SK-N-SH (cell line): ENCODE results near the gene MGAT5B. TPM values are rescaled to one million over a fixed set of nuclear protein-coding genes. Genes with fewer than 3 reads are reported as not detected.

ENCODE experiments used
- CTCF ChIA-PET: fragments of 300-600, 350-600 bp; formaldehyde crosslinking; extraction: SDS; loops from one replicate; lab custom pipeline; 2021; lab: Yijun Ruan, JAX
- POLR2A ChIA-PET: fragments of 350-600 bp; sonication (Branson Sonifier 250); formaldehyde crosslinking; extraction: SDS; loops from one replicate; lab custom pipeline; 2020; ENCODE audit warnings: antibody characterized with exemption, inconsistent platforms; lab: Yijun Ruan, JAX
- DNase-seq: peaks from one replicate; pipeline ENCODE4 v3.0.0; 2012
- H2AFZ ChIP-seq: fragments of 200-600 bp; sonication (generic); 2 replicates; pipeline ENCODE4 v1.8.1; 2016; ENCODE audit warnings: antibody characterized with exemption, mild to moderate bottlenecking, low read depth
- H3F3A ChIP-seq: fragments of 200-600 bp; sonication (generic); replicated peaks from 2 replicates; pipeline ENCODE3; 2016; ENCODE audit warnings: antibody characterized with exemption, mild to moderate bottlenecking; ENCODE audit not compliant: insufficient read depth
- H3K27ac ChIP-seq, 2 experiments: fragments of 200-500 bp in 1 of 2; fragments of 200-600 bp in 1 of 2; sonication (Bioruptor generic) in 1 of 2; sonication (generic), shearing (Covaris generic) in 1 of 2; 2 replicates each; pipeline versions ENCODE4 v1.5.1 to v1.6.1; 2014 to 2016; ENCODE audit warnings: low read depth in 2 of 2, inconsistent platforms in 1 of 2, low read length in 1 of 2, mild to moderate bottlenecking in 1 of 2, mixed read lengths in 1 of 2
- H3K27me3 ChIP-seq: fragments of 200-600 bp; sonication (generic), shearing (Covaris generic); 2 replicates; pipeline ENCODE4 v1.6.1; 2016; ENCODE audit warnings: mixed run types; ENCODE audit not compliant: insufficient read depth
- H3K36me3 ChIP-seq, 2 experiments: fragments of 200-500 bp in 1 of 2; fragments of 200-600 bp in 1 of 2; sonication (Bioruptor generic) in 1 of 2; sonication (generic) in 1 of 2; replicated peaks in 1 of 2; 2 replicates each; pipeline versions ENCODE3 to v1.5.1; 2014 to 2016; ENCODE audit warnings: low read length in 1 of 2, mild to moderate bottlenecking in 1 of 2; ENCODE audit not compliant: insufficient read depth in 2 of 2, control insufficient read depth in 1 of 2
- H3K4me1 ChIP-seq, 2 experiments: fragments of 200-500 bp in 1 of 2; fragments of 200-600 bp in 1 of 2; sonication (Bioruptor generic) in 1 of 2; sonication (generic), shearing (Covaris generic) in 1 of 2; 2 replicates each; pipeline versions ENCODE4 v1.5.1 to v1.6.1; 2014 to 2016; ENCODE audit warnings: low read depth in 1 of 2, low read length in 1 of 2, mixed run types in 1 of 2; ENCODE audit not compliant: insufficient read depth in 2 of 2, control insufficient read depth in 1 of 2
- H3K4me2 ChIP-seq: fragments of 200-600 bp; sonication (generic), shearing (Covaris generic); 2 replicates; pipeline ENCODE4 v1.6.1; 2017; ENCODE audit warnings: mixed run types
- H3K4me3 ChIP-seq, 2 experiments: fragments of 200-500 bp in 1 of 2; fragments of 200-600 bp in 1 of 2; sonication (Bioruptor generic) in 1 of 2; sonication (generic), shearing (Covaris generic) in 1 of 2; 2 replicates each; pipeline versions ENCODE4 v1.5.1 to v1.8.1; 2014 to 2016; ENCODE audit warnings: low read depth in 2 of 2, inconsistent platforms in 1 of 2, low read length in 1 of 2, mild to moderate bottlenecking in 1 of 2, mixed read lengths in 1 of 2, moderate library complexity in 1 of 2
- H3K79me2 ChIP-seq: fragments of 200-600 bp; sonication (generic); 2 replicates; pipeline ENCODE4 v1.8.1; 2017; ENCODE audit warnings: mild to moderate bottlenecking; ENCODE audit not compliant: insufficient read depth
- H3K9ac ChIP-seq: fragments of 200-600 bp; sonication (generic); 2 replicates; pipeline ENCODE4 v1.6.1; 2017; ENCODE audit warnings: mixed run types
- H3K9me2 ChIP-seq: fragments of 200-600 bp; sonication (generic); 2 replicates; pipeline ENCODE4 v1.6.1; 2017; ENCODE audit warnings: mixed run types
- H3K9me3 ChIP-seq: fragments of 200-600 bp; sonication (generic); 2 replicates; pipeline ENCODE4 v1.6.1; 2017; ENCODE audit warnings: mixed run types, mild to moderate bottlenecking, moderate library complexity
- H4K20me1 ChIP-seq: fragments of 200-600 bp; sonication (generic); 2 replicates; pipeline ENCODE4 v1.6.1; 2017; ENCODE audit warnings: mild to moderate bottlenecking, mixed run types; ENCODE audit not compliant: insufficient read depth
- CHD2 ChIP-seq: fragments of 150-350 bp; IDR thresholded peaks from 2 replicates; pipeline ENCODE4 v1.6.1; 2018; ENCODE audit warnings: low read length; ENCODE audit not compliant: partially characterized antibody
- CTCF ChIP-seq: fragments of 200-600 bp; sonication (generic); IDR thresholded peaks from 2 replicates; pipeline ENCODE4 v1.6.1; 2017; ENCODE audit warnings: antibody characterized with exemption, mild to moderate bottlenecking, moderate library complexity
- GATA2 ChIP-seq: sonication (generic); formaldehyde crosslinking; IDR thresholded peaks from 2 replicates; pipeline ENCODE4 v1.5.0; 2020; ENCODE audit warnings: mild to moderate bottlenecking, missing genetic modification reagents
- POLR2AphosphoS5 ChIP-seq: IDR thresholded peaks from 2 replicates; pipeline ENCODE4 v1.6.1; 2012; ENCODE audit warnings: low read depth, low read length
- RAD21 ChIP-seq: IDR thresholded peaks from 2 replicates; pipeline ENCODE4 v1.6.1; 2012; ENCODE audit warnings: mild to moderate bottlenecking, low read length
- SMC3 ChIP-seq: IDR thresholded peaks from 2 replicates; pipeline ENCODE4 v1.6.1; 2012; ENCODE audit warnings: low read depth, low read length, improper control_type of control experiment
- TCF12 ChIP-seq: IDR thresholded peaks from 2 replicates; pipeline ENCODE4 v1.4.0; 2012
- ZBTB33 ChIP-seq: IDR thresholded peaks from 2 replicates; pipeline ENCODE4 v1.4.0; 2012; ENCODE audit warnings: low read depth, borderline replicate concordance
- WGBS: methylation state at CpG from one replicate; pipeline ENCODE4 v1.1.6; 2017; ENCODE audit warnings: low lambda C conversion rate; 5-methylcytosine and 5-hydroxymethylcytosine counted together
- polyA plus RNA-seq, 3 experiments: library from polyadenylated mRNA; depleted of rRNA; stranded (reverse); fragments of >200 nt; gene quantifications; 2 replicates each; pipeline ENCODE4 v1.2.3, GENCODE V29; 2012

Gene MGAT5B
- polyA plus RNA-seq, 1 of the 3 experiments (the other 2 are of a cell fraction), result 13.8 TPM

- Histone ChIP-seq H3K9ac (no peak overlapping the region), H3K4me2 (no peak overlapping the region), H2AFZ (no peak overlapping the region), H3K79me2 (no peaks in the 10 kb centered on the region), H3F3A (no peaks in the 10 kb centered on the region), H3K27ac (no peak overlapping the region), H3K36me3 (peaks cover 0 to 5% of the 10 kb centered on the region in 2 experiments), H3K4me1 (no peaks in the 10 kb centered on the region)
- WGBS, result 90% methylated on average over 13 of the region's 13 CpGs
- DNase-seq, result peak; percentile 72
- CTCF ChIA-PET, result interaction anchor here (0.6 to 2.7 kb wide), 8 partner anchors 70 to 982 kb away, joined by 3 to 20 read pairs (median 6); partner anchors contain the start of gene MGAT5B
- peak; percentile 40; the same call in 1 of the 2 replicates for TF ChIP-seq SMC3
- peak; percentile 52 for TF ChIP-seq RAD21
- TF ChIP-seq CTCF, result peak; percentile 55
- TF ChIP-seq TCF12, result no peak
- TF ChIP-seq, all 33 proteins: peak for 3
- Histone ChIP-seq H3K9me2 (no peaks in the 10 kb centered on the region), H3K27me3 (no peaks in the 10 kb centered on the region), H3K4me3 (no peak overlapping the region), H4K20me1 (no peaks in the 10 kb centered on the region), H3K9me3 (no peaks in the 10 kb centered on the region)
- POLR2A ChIA-PET, result no interaction called here
Measured at GRCh38 chr17:76940738-76941350, 72.6 kb downstream of the MGAT5B start.

- no peak for DNase-seq
- ChIA-PET POLR2A (no interaction called here), CTCF (interaction anchor here (1.0 to 2.7 kb wide), 4 partner anchors 26 to 124 kb away, joined by 4 to 20 read pairs (median 7); partner anchors contain the start of gene MGAT5B)
- no peaks in the 10 kb centered on the region for H3F3A ChIP-seq
- H3K4me2 ChIP-seq, result no peak overlapping the region
- H2AFZ ChIP-seq, result no peak overlapping the region
- peaks cover 0 to 11% of the 10 kb centered on the region in 2 experiments; a peak in 1 of 4 replicates for H3K4me1 ChIP-seq
- H3K9me3 ChIP-seq, result no peaks in the 10 kb centered on the region
- H3K36me3 ChIP-seq, result peaks cover 0 to 3% of the 10 kb centered on the region in 2 experiments
- no peaks in the 10 kb centered on the region for H3K79me2 ChIP-seq
- no peak overlapping the region for H3K9ac ChIP-seq
- no peak for TF ChIP-seq POLR2AphosphoS5
- TF ChIP-seq CHD2, result no peak
- no peak for TF ChIP-seq ZBTB33
- no peak for TF ChIP-seq GATA2 (CRISPR knock-in tag)
- no peak overlapping the region for H3K4me3 ChIP-seq
- no peaks in the 10 kb centered on the region for H4K20me1 ChIP-seq
- H3K27me3 ChIP-seq, result no peaks in the 10 kb centered on the region
- H3K9me2 ChIP-seq, result no peaks in the 10 kb centered on the region
- 88% methylated on average over 7 of the region's 7 CpGs for WGBS
- H3K27ac ChIP-seq, result no peak overlapping the region
Measured at GRCh38 chr17:76943202-76943601, 75.0 kb downstream of the MGAT5B start.
